OCI-LY3 (cell line): Measurements from ENCODE around the gene KLHL29.

Experiments
- CTCF ChIP-seq: fragments of 200-600, 300-600 bp; sonication (generic); IDR thresholded peaks from 2 replicates; pipeline ENCODE4 v1.5.1; 2014; ENCODE audit warnings: antibody characterized with exemption, low read length, low read depth
- EZH2phosphoT487 ChIP-seq: fragments of 200-600 bp; shearing (Covaris generic); IDR thresholded peaks from 2 replicates; pipeline ENCODE4 v1.6.1; 2018; ENCODE audit warnings: antibody characterized with exemption, mixed run types, low read depth

GRCh38 chr2:23477392-23477791 lies 92.4 kb downstream of the KLHL29 start:
- TF ChIP-seq CTCF (no peak), EZH2phosphoT487 (no peak)
